Neural progenitor cell (in vitro differentiated cells): ENCODE measurements around the gene PPP1CC.

Experiments used
- CTCF ChIP-seq: fragments of 200-600 bp; sonication (generic); IDR thresholded peaks from 2 replicates; pipeline ENCODE4 v1.5.1; 2017; ENCODE audit warnings: antibody characterized with exemption, mild to moderate bottlenecking
- EZH2 ChIP-seq: fragments of 200-600 bp; sonication (generic); IDR thresholded peaks from 2 replicates; pipeline ENCODE4 v1.6.1; 2017; ENCODE audit warnings: antibody characterized with exemption, mild to moderate bottlenecking, moderate library complexity

- no peak for TF ChIP-seq CTCF
- TF ChIP-seq EZH2 = no peak
Observed at GRCh38 chr12:110686294-110686903, 56.3 kb downstream of the PPP1CC start.
